Brain microvascular endothelial cell (primary cell): Measurements from ENCODE around the gene TMEM39A.

Source experiments
- DNase-seq: peaks from one replicate; pipeline ENCODE4 v3.0.0-alpha.2; 2020
- H3K27ac ChIP-seq: fragments of 250-450 bp; sonication (Bioruptor Pico); 2 replicates; pipeline ENCODE4 v1.5.1; 2020; ENCODE audit warnings: mild to moderate bottlenecking, moderate library complexity
- H3K27me3 ChIP-seq: fragments of 250-450 bp; sonication (Bioruptor Pico); replicated peaks from 2 replicates; pipeline ENCODE4 v1.5.1; 2020; ENCODE audit warnings: mild to moderate bottlenecking
- H3K36me3 ChIP-seq: fragments of 250-450 bp; sonication (Bioruptor Pico); replicated peaks from 2 replicates; pipeline ENCODE4 v1.5.1; 2020; ENCODE audit warnings: mild to moderate bottlenecking
- H3K4me3 ChIP-seq: 2 replicates; pipeline ENCODE4 v1.5.1; 2011; ENCODE audit warnings: low read depth, mild to moderate bottlenecking, control low read depth, low read length, moderate library complexity
- CTCF ChIP-seq: IDR thresholded peaks from 2 replicates; pipeline ENCODE4 v1.5.1; 2011; ENCODE audit warnings: low read depth, mild to moderate bottlenecking, moderate library complexity, low read length, control low read depth, inconsistent platforms; ENCODE audit errors: missing control alignments
- in situ Hi-C: cut with HindIII; loops from 2 replicates; pipeline ENCODE4 v1.10.0; 2017; ENCODE audit warnings: low sequenced_read_pairs, low pct_ligation_motif_present

TMEM39A gene

GRCh38 chr3:119463171-119464169 lies at the start of gene TMEM39A:
Gene TMEM39A (minus strand): TSS chr3:119463615. CDS start chr3:119462074, 1,541 bp downstream.
- peak; percentile 98 for DNase-seq
- peaks cover 25% of the 10 kb centered on the region for H3K36me3 ChIP-seq
- H3K27ac ChIP-seq = peak within 1 kb of the TSS; percentile 95
- TF ChIP-seq CTCF = peak; percentile 14
- in situ Hi-C loops = no loop called here
- no peaks in the 10 kb centered on the region for H3K27me3 ChIP-seq
- peak within 1 kb of the TSS; percentile 97 for H3K4me3 ChIP-seq

- H3K27ac ChIP-seq = no peak overlapping the region
- H3K4me3 ChIP-seq = no peak overlapping the region
- H3K27me3 ChIP-seq = no peaks in the 10 kb centered on the region
- peaks cover 11% of the 10 kb centered on the region for H3K36me3 ChIP-seq
- no peak for TF ChIP-seq CTCF
- DNase-seq = no peak
- in situ Hi-C loops = no loop called here
These were observed 47.3 kb upstream of the TMEM39A start for GRCh38 chr3:119510690-119511089.

- H3K27ac ChIP-seq = no peak overlapping the region
- no peak for DNase-seq
- TF ChIP-seq CTCF = no peak
- H3K27me3 ChIP-seq = no peaks in the 10 kb centered on the region
- peaks cover 20% of the 10 kb centered on the region for H3K36me3 ChIP-seq
- in situ Hi-C loops = no loop called here
- H3K4me3 ChIP-seq = no peak overlapping the region
These were observed 44.9 kb upstream of the TMEM39A start for GRCh38 chr3:119508172-119508845.

GRCh38 chr3:119507404-119507803 lies 44.0 kb upstream of the TMEM39A start:
- H3K27ac ChIP-seq = no peak overlapping the region
- H3K36me3 ChIP-seq = peaks cover 20% of the 10 kb centered on the region
- in situ Hi-C loops = no loop called here
- H3K27me3 ChIP-seq = no peaks in the 10 kb centered on the region
- TF ChIP-seq CTCF = no peak
- no peak for DNase-seq
- no peak overlapping the region for H3K4me3 ChIP-seq

- H3K4me3 ChIP-seq = no peak overlapping the region
- DNase-seq = no peak
- peaks cover 20% of the 10 kb centered on the region for H3K36me3 ChIP-seq
- TF ChIP-seq CTCF = no peak
- in situ Hi-C loops = no loop called here
- H3K27me3 ChIP-seq = no peaks in the 10 kb centered on the region
- H3K27ac ChIP-seq = no peak overlapping the region
These were observed 43.2 kb upstream of the TMEM39A start for GRCh38 chr3:119506631-119507030.
